Fibroblast of skin of right biceps (primary cell): ENCODE data around the gene RBM6.
"Not testable (repeated sequence)": the region's sequence is repeated elsewhere in the genome, so short reads cannot be mapped to it uniquely, and the experiment has no call there.

Experiments
- DNase-seq: peaks from one replicate; pipeline ENCODE4 v3.0.0-alpha.2; 2013

Gene RBM6

DNA sequence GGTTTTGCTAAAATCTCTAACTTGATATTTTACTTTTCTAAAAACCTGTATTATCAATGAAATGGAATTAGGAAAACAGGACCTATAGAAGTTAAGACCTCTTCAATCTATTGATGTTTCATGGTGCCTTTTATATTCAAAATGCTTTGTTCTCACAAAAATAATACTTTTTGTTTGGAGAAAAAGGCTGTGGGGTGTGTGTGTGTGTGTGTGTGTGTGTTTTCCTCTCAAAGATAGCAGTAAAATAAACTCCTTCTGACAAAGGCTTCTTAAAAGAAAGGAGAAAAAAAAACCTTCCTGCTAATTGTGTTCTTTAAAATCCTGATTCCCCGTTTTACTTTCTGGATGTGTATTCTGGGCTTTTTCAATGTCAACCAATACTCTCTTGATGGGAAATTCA lies 54.5 kb downstream of the RBM6 start:
- no peak for DNase-seq

DNA sequence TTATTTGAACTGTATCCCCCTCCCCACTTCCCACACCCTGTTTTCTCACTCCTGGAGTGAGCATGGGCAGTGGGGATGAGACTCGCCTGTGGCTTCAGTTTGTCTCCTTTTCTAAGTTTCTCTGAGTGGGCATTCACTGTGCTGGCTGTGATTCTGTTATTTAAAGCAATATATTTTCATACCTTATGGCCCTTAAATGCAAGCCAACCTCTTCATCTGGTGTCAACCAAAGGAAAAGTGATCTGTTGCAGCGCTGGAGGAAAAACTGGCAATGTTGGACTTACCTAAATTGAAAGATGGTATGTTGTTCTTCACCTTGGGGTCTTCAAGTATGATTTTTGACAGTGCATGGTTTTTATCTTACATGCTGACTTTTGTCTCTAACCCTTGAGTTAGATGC lies 56.1 kb downstream of the RBM6 start:
- DNase-seq, result no peak

DNA sequence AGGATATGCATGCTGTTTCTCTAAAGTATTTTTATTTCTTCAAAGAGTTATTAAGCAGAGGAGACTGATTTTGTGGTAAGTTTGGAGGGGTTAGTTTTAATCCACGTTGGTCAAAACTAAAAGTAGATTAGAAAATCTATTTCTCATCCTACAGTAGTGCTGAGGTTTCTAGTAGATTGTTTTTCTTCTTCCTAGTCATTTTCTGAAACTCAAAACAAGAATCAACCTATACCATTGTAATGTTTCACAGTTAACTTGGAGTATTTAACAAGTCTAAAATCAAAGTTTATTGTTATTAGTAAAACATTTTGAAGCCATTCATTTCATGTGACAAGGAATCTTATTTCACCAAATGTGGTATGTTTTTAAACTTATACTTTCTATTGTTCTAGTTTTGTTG lies 57.9 kb downstream of the RBM6 start:
- no peak for DNase-seq

DNA sequence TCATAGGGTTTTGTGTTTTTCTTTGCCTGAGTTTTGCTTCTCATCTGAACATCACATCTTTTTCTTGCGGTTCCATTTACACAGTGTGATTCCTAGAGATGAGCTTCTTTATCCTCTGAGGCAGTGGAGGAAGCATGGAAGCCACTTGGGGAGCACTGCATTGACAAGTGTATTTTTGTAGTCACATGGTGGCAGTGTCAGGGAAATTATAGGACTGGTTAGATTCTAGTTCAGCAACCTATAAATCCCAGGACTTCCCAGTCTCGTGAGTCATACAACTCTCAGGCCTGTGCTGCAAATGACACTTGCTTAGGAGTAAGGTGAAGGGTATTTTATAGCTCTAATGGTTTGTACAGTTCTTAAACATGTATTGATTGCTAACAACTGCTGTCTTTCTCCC lies 58.4 kb downstream of the RBM6 start:
- DNase-seq, result peak; percentile 40

DNA sequence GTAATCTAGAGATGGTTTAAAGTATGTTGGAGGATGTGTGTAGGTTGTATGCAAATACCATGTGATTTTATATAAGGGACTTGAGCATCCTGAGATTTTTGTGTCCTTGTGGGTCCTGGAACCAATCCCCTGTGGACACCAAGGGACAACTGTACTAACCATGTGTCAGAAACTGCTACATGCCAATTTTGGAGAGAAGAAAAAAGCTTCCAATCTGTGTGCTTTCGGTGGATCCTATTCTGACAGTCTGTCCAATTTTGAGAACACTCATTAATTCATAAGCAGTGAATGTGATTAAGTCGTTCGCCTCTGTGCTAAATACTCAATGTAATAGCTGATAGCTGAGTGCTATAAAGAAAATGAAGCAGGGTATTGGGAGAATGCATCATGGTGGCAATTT lies 61.6 kb downstream of the RBM6 start:
- DNase-seq, result no peak

DNA sequence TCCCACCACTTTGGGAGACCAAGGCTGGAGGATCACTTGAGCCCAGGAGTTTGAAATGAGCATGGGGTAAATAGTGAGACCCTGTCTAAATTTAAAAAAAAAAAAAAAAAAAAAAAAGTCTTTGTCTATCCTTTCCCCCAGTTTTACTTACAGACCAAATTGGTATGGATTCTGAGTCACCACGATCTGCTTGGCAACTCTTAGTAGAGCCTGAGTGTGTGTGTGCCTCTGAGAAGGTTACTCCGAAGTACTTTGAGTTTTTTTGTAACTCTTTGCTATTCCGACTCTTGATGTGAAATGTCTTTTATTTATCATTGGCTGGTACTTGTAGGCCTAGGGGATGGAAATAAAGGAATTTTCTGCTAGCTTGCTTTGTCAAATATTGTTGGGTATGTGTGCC lies 63.3 kb downstream of the RBM6 start:
- peak; percentile 7 for DNase-seq

DNA sequence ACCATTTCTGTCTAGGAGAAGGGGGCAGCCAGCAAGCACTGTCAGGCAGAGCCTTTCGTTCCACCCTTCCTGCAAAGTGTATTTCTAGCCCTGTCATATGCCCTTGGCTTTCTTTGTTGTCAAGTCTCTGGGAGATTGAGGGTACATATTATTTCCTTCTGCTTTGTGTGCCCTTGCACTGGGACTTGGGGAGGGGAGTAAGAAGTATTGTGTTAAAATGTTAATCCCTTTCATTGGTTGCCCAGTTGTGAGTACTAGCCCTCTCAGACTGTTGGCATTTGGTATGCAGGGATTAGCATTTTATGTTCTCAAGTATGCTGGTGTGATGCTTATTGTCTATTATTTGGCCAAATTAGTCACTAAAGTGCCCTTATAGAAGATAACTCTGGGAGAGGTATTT lies 63.9 kb downstream of the RBM6 start:
- DNase-seq, result peak; percentile 8

DNA sequence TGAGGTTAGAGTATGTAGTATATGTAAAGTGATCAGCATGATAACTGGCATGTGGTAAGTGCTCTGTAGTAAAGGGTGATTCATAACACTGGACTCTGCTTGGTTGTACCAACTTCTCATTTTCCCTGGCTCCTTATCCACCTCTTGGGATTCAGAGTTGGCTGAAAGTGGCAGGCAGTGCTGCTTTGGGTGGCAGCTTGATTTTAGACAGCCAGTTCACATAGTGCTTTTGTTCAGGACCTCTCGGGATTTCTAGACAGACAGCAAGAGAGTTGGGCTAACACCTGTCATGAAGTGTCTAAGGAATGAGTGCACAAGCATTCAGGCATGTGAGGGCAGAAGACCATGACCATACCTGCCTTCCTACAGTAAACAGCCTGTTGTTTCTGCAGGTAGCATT lies 69.0 kb downstream of the RBM6 start:
- peak; percentile 24 for DNase-seq

DNA sequence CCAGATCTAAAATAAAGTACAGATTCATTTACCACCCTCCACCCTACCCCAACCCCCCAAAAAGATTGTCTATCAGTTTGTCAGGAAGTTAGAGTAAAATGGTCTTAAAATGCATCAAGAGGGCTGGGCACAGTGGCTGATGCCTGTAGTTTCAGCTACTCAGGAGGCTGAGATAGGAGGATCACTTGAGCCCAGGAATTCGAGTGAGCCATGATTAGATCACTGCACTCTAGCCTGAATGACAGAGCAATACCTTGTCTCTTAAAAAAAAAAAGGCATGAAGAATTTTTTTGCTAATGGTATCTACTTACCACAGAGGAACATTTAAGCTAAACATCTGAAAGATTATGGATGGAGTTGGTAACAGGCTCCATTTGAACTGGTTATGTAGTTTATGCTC lies 71.0 kb downstream of the RBM6 start:
- DNase-seq, result peak; percentile 22

DNA sequence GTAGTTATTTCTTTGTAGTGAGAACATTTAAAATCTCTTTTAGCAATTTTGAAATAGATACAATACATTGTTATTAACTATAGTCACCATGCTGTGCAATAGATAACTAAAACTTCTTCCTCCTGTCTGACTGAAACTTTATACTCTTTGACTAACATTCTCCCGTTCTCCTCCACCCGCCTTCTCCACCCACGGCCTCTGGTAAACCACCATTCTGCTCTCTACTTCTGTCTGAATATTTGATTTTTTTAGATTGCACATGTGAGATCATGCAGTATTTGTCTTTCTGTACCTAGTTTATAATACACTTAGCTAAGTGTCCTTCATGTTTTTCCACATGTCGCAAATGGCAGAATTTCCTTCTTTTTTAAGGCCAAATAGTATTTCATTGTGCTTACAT lies 76.0 kb downstream of the RBM6 start:
- no peak for DNase-seq

DNA sequence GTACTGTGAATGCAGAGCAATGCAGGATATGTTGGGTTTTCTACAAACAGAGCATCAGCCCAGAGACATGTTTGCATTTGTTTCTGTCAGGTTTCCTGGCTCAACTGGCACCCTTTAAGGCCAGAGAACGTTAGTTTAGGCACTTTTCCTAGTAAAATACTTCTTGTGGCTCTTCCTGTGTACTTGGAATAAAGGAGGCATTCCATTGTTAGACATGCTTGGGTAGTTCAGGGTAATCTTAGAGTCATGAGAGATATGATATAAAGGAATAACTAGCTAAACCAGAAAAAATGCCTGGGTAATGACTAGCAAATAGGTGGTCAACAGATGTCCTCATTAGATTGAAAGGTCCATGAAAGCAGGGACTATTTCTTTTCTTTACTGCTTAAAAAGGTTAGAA lies 88.4 kb downstream of the RBM6 start:
- peak; percentile 49 for DNase-seq

DNA sequence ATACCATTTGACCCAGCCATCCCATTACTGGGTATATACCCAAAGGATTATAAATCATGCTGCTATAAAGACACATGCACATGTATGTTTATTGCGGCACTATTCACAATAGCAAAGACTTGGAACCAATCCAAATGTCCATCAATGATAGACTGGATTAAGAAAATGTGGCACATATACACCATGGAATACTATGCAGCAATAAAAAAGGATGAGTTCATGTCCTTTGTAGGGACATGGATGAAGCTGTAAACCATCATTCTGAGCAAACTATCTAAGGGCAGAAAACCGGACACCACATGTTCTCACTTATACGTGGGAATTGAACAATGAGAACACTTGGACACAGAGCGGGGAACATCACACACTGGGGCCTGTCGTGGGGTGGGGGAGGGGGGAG lies 91.3 kb downstream of the RBM6 start:
- not testable (repeated sequence) for DNase-seq

DNA sequence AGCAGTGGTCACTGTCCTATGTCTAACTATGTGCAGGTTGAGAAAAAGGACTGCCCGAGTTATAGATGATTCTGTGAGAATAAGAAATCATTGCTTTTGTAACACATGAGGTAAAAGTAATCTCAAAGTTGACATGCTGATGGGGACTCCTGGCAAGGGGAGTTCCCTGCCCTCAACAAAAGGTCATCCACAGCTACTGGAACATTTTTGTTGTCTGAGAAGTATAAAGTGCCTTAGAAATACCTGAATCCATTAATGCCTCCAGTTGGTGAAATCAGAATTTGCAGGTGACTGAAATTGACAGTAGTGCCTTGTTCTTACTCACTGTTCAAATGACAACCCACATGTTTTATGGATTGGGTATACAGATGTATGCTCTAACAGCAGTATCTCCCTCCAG lies 105.0 kb downstream of the RBM6 start:
- no peak for DNase-seq

DNA sequence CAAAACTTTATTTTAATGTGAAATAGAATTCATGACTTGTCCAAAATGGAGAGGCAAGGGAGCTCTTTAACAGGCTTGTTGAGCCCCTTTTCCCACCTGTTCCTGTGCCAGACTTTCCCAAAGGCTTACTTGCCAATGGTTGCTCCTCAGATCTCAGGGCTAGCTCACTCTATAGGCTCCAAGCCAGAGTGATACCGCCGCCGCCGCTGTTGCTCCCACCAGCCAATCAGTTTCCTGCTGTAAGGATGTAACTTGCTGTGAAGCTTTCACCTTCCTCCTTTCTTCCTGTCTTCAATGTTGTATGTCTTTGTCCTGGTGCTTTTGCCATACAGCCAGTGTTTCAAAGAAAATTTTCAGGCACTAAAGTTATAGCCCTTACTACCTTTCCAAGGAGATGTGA lies 107.5 kb downstream of the RBM6 start:
- no peak for DNase-seq

DNA sequence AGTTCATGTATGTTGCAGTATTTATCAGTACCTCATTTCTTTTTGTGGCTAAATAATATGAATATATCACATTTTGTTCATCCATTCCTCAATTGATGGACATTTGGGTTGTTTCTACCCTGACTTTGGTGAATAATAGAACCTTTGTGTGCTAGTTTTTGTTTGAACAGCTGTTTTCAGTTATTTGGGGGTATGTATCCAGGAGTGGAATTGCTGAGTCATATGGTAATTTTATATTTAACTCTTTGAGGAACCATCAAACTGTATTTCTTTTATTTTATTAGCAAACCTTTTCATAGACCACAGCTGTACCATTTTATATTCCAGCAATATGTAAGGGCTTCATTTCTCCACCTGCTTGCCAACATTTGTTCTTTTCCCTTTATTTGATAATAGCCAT lies 110.4 kb downstream of the RBM6 start:
- DNase-seq, result peak; percentile 80

DNA sequence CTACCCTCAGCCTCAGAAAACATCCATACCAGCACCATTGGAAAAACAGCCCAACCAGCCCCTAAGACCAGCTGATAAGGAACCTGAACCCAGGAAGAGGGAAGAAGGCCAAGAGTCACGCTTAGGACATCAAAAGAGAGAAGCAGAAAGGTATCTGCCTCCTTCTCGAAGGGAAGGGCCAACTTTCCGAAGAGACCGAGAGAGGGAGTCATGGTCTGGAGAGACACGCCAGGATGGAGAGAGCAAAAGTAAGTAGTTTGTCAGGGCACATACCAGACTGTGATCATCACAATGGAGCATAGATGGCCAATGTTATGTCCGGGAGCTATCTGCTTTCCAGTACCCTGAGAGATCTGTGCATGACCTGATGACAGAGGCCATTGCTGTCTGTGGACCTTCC lies 117.8 kb downstream of the RBM6 start:
- no peak for DNase-seq

DNA sequence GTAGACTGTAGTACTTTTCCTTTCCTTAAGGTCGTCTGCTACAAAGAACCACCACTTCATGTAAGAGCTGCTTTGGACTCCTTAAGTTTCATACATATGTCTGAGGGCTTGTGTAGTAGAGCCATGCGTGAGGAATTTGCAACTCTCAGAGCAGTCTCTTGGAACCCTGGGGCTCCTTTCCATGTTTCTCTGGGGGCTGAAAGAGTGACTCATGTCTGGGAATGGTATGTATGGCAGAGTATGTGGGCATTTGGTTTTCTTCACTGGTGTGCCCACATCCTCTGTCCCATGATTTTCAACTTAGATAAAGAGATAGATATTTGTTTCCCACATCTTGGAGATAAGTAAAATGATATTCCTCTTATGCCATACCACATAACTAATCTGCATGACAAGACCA lies 128.2 kb downstream of the RBM6 start:
- peak; percentile 59 for DNase-seq

DNA sequence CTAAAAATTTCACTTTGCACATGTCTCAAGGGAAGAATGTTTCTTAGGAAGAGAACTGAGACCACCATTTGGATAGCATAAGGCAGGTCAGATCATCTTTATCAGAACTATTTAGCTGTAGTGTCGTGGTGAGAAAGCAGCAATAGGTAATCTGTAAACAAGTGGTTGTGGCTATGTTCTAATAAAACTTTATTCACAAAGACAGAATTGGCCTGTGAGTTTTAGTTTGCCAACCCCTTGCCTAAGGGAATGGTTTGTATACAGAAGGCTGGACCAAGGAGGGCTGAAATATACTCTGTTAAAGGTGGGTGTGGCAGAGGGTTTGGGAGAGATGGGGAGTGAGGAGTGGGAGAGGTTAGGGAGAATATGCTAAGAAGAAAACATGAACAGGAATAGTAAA lies 138.1 kb downstream of the RBM6 start:
- DNase-seq, result no peak

DNA sequence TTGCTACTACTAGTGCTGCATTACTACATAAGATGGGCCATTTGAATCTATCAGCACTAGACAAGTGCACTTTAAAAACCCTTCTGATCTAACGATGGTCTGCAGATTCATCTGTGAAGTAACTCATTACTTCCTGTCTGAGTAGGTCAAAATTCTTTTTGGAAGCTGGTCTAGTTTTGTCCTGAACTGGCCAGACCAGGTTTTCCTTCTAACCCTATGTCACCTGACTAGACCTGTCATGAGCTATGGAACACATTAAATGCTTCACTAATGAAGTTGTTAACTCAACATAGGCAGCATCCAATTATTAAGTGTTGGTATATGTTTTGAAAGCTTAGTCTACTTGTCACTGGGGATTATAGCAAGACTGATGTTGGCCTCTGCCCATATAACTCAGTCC lies 138.7 kb downstream of the RBM6 start:
- DNase-seq, result no peak

DNA sequence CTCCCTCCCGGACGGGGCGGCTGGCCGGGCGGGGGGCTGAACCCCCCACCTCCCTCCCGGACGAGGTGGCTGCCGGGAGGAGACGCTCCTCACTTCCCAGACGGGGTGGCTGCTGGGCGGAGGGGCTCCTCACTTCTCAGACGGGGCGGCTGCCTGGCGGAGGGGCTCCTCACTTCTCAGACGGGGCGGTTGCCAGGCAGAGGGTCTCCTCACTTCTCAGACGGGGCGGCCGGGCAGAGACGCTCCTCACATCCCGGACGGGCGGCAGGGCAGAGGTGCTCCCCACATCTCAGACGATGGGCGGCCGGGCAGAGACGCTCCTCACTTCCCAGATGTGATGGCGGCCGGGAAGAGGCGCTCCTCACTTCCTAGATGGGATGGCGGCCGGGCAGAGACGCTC lies 145.0 kb downstream of the RBM6 start:
- DNase-seq, result not testable (repeated sequence)

DNA sequence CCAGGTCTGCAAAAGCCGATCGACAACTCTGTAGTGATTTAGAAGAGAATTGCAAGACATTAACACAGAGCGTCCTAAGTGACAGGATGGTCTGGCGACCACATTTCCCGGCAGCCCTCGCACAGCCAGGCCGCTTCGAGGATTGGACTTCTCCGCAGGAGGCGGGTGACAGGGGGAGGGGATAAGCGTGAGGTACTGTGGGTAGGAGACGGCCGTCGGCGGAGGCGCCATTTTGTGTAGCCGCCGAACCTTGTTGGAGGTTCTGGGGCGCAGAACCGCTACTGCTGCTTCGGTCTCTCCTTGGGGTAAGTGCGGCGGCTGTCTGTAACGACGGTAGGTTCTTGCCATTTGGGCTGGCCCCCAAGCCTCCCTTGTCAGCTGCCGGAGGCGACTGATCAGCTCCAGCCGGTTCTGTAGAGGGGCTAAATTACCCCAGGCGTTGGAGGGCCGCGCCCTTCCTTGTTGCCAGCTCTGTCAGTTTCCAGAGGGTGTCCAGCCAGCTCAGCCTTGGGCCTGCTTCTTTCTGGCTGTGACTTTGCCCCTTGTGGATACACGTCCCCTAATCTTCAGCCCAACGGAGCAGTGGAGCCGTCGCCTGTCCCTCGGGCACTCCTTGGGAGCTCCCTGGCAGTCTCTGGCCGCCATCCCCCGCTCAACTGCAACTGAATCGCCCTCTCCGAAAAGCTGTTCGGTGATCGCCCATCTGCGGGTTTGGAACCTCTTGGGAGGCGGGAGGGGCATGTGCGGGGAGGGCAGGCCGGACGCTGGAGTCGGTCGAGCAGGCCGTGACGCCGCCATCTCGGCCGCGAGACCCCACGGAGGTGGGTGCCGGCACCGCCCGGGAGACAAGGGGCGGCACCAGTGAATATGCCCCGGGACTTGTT lies 149.0 kb downstream of the RBM6 start, which contains the start of gene RBM5:
Gene RBM5 (plus strand): TSS at position 195 of the 884 bp plus-strand sequence. CDS start 1,516 bp downstream, outside the sequence.
- peak; percentile 93 for DNase-seq

DNA sequence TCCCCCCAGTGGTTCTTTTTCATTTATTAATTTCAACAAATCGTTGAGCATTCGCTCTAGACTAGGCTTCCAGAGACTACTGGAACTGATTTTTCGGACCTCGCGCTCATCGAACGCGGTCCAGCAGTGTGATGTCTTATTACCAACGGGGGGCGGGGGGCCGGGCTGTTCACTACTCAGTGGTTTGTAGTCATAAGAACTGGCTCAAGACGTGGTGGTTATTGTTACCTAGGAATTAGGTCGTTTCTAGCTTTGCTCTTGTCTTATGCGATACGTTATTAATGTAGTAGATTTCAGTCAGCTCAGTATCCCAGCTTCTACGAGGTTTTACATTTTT lies 149.6 kb downstream of the RBM6 start:
- peak; percentile 35 for DNase-seq

DNA sequence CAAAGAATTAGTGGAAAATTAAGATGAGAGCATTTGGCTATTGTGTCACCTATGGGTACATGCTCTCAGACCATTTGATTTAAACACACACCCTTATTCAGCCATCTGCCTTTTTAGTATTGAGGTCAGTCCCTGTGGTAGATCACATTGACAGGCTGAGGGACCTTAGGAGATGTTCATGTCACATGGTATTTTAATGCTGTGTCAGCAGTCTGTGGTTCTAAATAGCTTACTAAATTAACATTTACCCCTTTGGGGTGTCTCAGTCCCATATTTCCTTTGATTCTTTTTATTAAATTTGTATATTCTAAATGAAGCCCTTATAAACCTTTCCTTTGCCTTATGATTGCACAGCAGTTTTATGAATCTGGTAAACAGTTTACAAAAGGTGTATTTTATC lies 151.0 kb downstream of the RBM6 start:
- DNase-seq, result no peak

DNA sequence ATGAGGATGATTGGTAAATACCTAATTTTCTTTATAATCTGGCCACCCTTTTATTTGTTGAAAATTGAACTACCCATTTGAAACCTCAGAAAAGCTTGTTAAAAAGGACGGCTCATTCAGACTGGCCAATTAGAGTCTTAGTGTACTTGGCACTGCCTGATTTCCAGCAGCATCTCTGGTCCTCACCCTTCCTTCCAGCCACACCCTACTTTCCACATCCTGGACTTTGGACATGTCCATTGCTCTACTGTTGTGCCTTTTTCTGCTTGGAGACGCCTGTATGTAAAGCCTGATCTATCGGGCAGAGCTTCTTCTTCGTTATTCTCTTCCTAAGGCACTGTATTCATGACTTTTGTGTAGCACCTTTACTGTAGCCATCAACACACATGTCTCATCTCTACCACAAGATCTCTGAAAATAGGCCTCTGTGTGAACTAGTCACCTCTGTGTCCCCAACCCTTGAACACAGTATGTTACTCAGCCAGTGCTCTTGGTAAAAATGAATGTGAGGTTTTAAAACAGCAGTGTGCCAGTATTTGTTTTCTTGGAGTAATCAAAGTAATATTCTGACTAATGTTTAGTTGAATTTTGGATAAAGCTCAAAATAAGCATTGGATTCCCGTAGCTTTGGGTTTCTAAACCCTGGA lies 155.5 kb downstream of the RBM6 start:
- DNase-seq, result no peak

DNA sequence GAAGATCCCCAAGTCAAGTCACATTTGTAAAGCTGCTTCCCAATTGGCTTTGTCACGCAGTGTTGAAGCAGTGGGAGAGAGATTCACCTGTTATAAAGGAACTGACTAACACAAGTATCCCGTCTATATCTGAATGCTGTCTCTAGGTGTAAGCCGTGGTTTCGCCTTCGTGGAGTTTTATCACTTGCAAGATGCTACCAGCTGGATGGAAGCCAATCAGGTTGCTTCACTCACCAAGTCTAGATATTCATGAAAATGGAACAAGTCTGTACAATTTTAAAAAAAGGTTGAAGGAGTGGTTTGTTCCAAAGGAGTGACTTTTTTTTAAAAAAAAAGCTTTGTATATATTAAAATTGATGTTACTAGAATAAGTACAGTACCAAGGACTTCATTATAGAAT lies 160.4 kb downstream of the RBM6 start:
- no peak for DNase-seq
